Measurements from ENCODE around the gene NEURL1B.

DNA sequence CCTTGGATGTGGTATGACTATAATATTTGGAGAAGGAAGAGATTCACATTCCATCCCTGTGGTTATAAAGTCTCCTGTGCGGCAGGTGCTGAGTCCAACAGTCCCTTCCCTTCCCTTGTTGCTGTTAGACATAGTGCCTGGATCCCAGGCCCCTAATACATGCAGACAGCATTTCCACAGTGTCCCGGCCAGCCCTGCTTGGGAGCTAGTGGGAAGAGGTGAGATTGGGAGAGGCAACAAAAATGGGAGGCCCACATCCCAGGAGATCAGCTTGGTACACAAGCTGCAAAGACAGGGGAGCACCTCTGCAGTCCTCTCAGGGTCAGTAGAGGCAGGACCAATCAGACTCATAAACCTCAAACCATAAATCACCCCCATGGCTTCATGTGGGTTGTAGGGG is 3.3 kb upstream of the NEURL1B start:
- TF ChIP-seq, protein P1, sequence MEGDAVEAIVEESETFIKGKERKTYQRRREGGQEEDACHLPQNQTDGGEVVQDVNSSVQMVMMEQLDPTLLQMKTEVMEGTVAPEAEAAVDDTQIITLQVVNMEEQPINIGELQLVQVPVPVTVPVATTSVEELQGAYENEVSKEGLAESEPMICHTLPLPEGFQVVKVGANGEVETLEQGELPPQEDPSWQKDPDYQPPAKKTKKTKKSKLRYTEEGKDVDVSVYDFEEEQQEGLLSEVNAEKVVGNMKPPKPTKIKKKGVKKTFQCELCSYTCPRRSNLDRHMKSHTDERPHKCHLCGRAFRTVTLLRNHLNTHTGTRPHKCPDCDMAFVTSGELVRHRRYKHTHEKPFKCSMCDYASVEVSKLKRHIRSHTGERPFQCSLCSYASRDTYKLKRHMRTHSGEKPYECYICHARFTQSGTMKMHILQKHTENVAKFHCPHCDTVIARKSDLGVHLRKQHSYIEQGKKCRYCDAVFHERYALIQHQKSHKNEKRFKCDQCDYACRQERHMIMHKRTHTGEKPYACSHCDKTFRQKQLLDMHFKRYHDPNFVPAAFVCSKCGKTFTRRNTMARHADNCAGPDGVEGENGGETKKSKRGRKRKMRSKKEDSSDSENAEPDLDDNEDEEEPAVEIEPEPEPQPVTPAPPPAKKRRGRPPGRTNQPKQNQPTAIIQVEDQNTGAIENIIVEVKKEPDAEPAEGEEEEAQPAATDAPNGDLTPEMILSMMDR (IDR thresholded peaks at IDR 0.05; ENCODE audit: insufficient read depth, low read length): no peak
- TF ChIP-seq POLR2AphosphoS5 (IDR thresholded peaks at IDR 0.05; ENCODE audit: low read depth): no peak
- no peak for TF ChIP-seq GABPA (IDR thresholded peaks at IDR 0.05; ENCODE audit: low read depth)
- TF ChIP-seq, protein P2, sequence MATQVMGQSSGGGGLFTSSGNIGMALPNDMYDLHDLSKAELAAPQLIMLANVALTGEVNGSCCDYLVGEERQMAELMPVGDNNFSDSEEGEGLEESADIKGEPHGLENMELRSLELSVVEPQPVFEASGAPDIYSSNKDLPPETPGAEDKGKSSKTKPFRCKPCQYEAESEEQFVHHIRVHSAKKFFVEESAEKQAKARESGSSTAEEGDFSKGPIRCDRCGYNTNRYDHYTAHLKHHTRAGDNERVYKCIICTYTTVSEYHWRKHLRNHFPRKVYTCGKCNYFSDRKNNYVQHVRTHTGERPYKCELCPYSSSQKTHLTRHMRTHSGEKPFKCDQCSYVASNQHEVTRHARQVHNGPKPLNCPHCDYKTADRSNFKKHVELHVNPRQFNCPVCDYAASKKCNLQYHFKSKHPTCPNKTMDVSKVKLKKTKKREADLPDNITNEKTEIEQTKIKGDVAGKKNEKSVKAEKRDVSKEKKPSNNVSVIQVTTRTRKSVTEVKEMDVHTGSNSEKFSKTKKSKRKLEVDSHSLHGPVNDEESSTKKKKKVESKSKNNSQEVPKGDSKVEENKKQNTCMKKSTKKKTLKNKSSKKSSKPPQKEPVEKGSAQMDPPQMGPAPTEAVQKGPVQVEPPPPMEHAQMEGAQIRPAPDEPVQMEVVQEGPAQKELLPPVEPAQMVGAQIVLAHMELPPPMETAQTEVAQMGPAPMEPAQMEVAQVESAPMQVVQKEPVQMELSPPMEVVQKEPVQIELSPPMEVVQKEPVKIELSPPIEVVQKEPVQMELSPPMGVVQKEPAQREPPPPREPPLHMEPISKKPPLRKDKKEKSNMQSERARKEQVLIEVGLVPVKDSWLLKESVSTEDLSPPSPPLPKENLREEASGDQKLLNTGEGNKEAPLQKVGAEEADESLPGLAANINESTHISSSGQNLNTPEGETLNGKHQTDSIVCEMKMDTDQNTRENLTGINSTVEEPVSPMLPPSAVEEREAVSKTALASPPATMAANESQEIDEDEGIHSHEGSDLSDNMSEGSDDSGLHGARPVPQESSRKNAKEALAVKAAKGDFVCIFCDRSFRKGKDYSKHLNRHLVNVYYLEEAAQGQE (IDR thresholded peaks at IDR 0.05; ENCODE audit: insufficient replicate concordance, low read depth): no peak
- TF ChIP-seq SPI1 (IDR thresholded peaks at IDR 0.05; ENCODE audit: borderline replicate concordance, low read depth): no peak

All from HL-60 (cell line).